ENCODE data around the gene FBL. TPM values are rescaled to one million over a fixed set of nuclear protein-coding genes. Genes with fewer than 3 reads are reported as not detected.
A peak's percentile ranks its signal among the peaks of the same experiment; 100 is the strongest.
"Not testable (repeated sequence)": the region's sequence is repeated elsewhere in the genome, so short reads cannot be mapped to it uniquely, and the experiment has no call there.

Gene FBL
- total RNA-seq, 2 experiments from 2014 or later: 901 to 905 TPM

- intact Hi-C loops (cut with micrococcal nuclease): no loop called here
- TF ChIP-seq, protein P1, sequence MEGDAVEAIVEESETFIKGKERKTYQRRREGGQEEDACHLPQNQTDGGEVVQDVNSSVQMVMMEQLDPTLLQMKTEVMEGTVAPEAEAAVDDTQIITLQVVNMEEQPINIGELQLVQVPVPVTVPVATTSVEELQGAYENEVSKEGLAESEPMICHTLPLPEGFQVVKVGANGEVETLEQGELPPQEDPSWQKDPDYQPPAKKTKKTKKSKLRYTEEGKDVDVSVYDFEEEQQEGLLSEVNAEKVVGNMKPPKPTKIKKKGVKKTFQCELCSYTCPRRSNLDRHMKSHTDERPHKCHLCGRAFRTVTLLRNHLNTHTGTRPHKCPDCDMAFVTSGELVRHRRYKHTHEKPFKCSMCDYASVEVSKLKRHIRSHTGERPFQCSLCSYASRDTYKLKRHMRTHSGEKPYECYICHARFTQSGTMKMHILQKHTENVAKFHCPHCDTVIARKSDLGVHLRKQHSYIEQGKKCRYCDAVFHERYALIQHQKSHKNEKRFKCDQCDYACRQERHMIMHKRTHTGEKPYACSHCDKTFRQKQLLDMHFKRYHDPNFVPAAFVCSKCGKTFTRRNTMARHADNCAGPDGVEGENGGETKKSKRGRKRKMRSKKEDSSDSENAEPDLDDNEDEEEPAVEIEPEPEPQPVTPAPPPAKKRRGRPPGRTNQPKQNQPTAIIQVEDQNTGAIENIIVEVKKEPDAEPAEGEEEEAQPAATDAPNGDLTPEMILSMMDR (IDR thresholded peaks at IDR 0.05): no peak
- Mint-ChIP-seq H3K9me3 (no peaks in the 10 kb centered on the region), H3K4me3 (no peak overlapping the region), H3K27me3 (no peaks in the 10 kb centered on the region), H3K36me3 (ENCODE audit: low read depth) (peaks cover 6% of the 10 kb centered on the region), H3K27ac (peak overlapping the region; percentile 46), H3K4me1 (ENCODE audit: low read depth) (peaks cover 17% of the 10 kb centered on the region)
- ATAC-seq (peak; percentile 51), DNase-seq (no peak)
- CTCF ChIA-PET: interaction anchor here (1.3 to 1.8 kb wide), 2 partner anchors 24 to 28 kb away, joined by 4 read pairs; no protein-coding TSS in a partner anchor
- POLR2A ChIA-PET: no interaction called here
Measured at GRCh38 chr19:39816287-39817048, 29.7 kb downstream of the FBL start.

- intact Hi-C loops (cut with micrococcal nuclease): no loop called here
- POLR2A ChIA-PET: no interaction called here
- DNase-seq (no peak), ATAC-seq (no peak)
- Mint-ChIP-seq H3K4me3 (no peak overlapping the region), H3K4me1 (ENCODE audit: low read depth) (peaks cover 17% of the 10 kb centered on the region), H3K36me3 (ENCODE audit: low read depth) (peaks cover 5% of the 10 kb centered on the region), H3K27me3 (no peaks in the 10 kb centered on the region), H3K27ac (no peak overlapping the region), H3K9me3 (no peaks in the 10 kb centered on the region)
- TF ChIP-seq, protein P1 (IDR thresholded peaks at IDR 0.05): no peak
- CTCF ChIA-PET: interaction anchor here (1.2 kb wide), 1 partner anchor 9 kb away, joined by 3 read pairs; no protein-coding TSS in a partner anchor
Measured at GRCh38 chr19:39814595-39814994, 31.6 kb downstream of the FBL start.

DNA sequence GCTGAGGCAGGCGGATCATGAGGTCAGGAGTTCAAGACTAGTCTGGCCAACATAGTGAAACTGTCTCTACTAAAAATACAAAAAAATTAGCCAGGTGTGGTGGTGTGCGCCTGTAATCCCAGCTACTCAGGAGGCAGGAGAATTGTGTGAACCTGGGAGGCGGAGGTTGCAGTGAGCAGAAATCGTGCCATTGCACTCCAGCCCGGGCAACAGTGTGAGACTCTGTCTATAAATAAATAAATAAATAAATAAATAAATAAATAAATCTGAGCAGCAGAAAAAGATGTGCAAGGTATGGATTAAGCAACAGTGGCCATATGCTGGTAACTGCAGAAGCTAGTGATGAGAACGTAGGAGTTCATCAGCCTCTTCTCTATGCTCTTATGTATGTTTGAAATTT, 32.1 kb downstream of the FBL start:
- H3K36me3 Mint-ChIP-seq (ENCODE audit: low read depth); H3K27ac Mint-ChIP-seq; ATAC-seq; H3K4me3 Mint-ChIP-seq; H3K27me3 Mint-ChIP-seq; POLR2A ChIA-PET; H3K9me3 Mint-ChIP-seq; DNase-seq; intact Hi-C loops (cut with micrococcal nuclease): not testable (repeated sequence)
- peaks cover 15% of the 10 kb centered on the region for H3K4me1 Mint-ChIP-seq (ENCODE audit: low read depth)
- CTCF ChIA-PET: interaction anchor here (1.2 kb wide), 1 partner anchor 9 kb away, joined by 3 read pairs; no protein-coding TSS in a partner anchor

DNA sequence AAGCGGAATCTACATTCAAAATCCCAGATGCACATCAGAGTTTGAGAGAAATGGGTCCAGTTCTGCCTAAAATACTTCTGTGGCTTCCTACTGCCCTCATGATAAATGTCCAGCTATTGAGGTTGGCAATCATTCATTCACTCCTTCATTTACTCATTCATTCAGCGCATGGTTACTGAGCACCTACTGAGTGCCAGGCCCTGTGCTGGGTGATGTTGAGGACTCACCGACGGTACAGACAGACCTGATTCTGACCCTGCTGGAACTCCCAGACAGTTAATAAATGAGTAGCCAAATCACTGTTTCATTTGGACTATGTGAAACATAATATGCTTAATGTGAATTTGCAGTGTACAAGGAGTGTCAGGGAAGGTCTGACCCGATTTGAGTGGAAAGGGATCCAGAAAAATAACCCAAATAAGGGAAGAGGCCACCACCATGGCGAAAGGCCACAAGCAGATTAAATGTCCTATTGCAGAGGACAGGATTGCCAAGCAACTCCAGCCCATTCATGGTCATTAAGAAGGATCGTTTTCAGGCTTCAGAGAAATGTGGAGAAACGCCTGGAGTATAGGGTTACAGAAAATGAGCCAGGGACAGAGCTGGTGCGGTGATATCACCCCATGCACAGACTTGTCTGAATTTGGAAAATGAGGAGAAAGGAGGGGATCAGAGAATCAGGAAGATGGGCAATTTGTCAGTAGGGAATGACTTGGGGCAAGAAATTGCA, 32.8 kb downstream of the FBL start:
- POLR2A ChIA-PET: interaction anchor here (0.8 kb wide), 1 partner anchor 11 kb away, joined by 3 read pairs; no protein-coding TSS in a partner anchor
- Mint-ChIP-seq H3K36me3 (ENCODE audit: low read depth) (peaks cover 5% of the 10 kb centered on the region), H3K27ac (no peak overlapping the region), H3K9me3 (no peaks in the 10 kb centered on the region), H3K27me3 (no peaks in the 10 kb centered on the region), H3K4me1 (ENCODE audit: low read depth) (peaks cover 12% of the 10 kb centered on the region), H3K4me3 (no peak overlapping the region)
- intact Hi-C loops (cut with micrococcal nuclease): no loop called here
- CTCF ChIA-PET: interaction anchor here (1.6 kb wide), 1 partner anchor 21 kb away, joined by 6 read pairs; no protein-coding TSS in a partner anchor
- TF ChIP-seq, protein P1 (IDR thresholded peaks at IDR 0.05): no peak
- ATAC-seq (no peak), DNase-seq (no peak)

GRCh38 chr19:39811064-39811463, 35.1 kb downstream of the FBL start:
- Mint-ChIP-seq H3K4me1 (ENCODE audit: low read depth) (peaks cover 2% of the 10 kb centered on the region), H3K36me3 (ENCODE audit: low read depth) (no peaks in the 10 kb centered on the region), H3K27me3 (no peaks in the 10 kb centered on the region), H3K4me3 (no peak overlapping the region), H3K27ac (no peak overlapping the region), H3K9me3 (no peaks in the 10 kb centered on the region)
- intact Hi-C loops (cut with micrococcal nuclease): no loop called here
- ATAC-seq (no peak), DNase-seq (no peak)
- CTCF ChIA-PET: interaction anchor here (0.8 kb wide), 1 partner anchor 18 kb away, joined by 3 read pairs; no protein-coding TSS in a partner anchor
- POLR2A ChIA-PET: interaction anchor here (0.9 kb wide), 1 partner anchor 8 kb away, joined by 3 read pairs; no protein-coding TSS in a partner anchor
- TF ChIP-seq, protein P1 (IDR thresholded peaks at IDR 0.05): no peak
